K562 (cell line): ENCODE measurements around the gene LBP. TPM values are rescaled to one million over a fixed set of nuclear protein-coding genes. Genes with fewer than 3 reads are reported as not detected.

Experiments used
- ATAC-seq: fragments of 200-7000 bp; cut with Tn5 transposase; 3 replicates; pipeline ENCODE4 v1.9.1; 2020; ENCODE audit warnings: moderate library complexity
- BruUV-seq: library from RNA; stranded (reverse); fragments of 400-500 nt; replicated peaks from 2 replicates; lab custom pipeline; 2021; lab: Mats Ljungman, UMichigan
- CTCF ChIA-PET: fragments of 300-600 bp; formaldehyde crosslinking; extraction: SDS; loops from one replicate; lab custom pipeline; 2021; ENCODE audit warnings: low intra/inter-chr PET ratio; lab: Yijun Ruan, JAX
- POLR2A ChIA-PET: fragments of 300-600, 350-650 bp; sonication (Branson Sonifier 250); formaldehyde crosslinking; extraction: SDS; loops from one replicate; lab custom pipeline; 2021; ENCODE audit warnings: antibody characterized with exemption, inconsistent platforms; lab: Yijun Ruan, JAX
- DNase-seq, 4 experiments: peaks; one replicate each; pipeline versions ENCODE4 v3.0.0 to v3.0.0-alpha.2; 2011 to 2018; ENCODE audit warnings: low spot score in 3 of 4, mixed read lengths in 3 of 4; ENCODE audit errors: extremely low read depth in 1 of 4
- FAIRE-seq: peaks from 2 replicates; lab custom pipeline; 2011; peaks lifted over from hg19 to GRCh38; lab: Jason Lieb, UNC
- H2AFZ ChIP-seq: 2 replicates; pipeline ENCODE4 v1.6.0; 2011; ENCODE audit warnings: low read depth, low read length, control low read depth, inconsistent platforms
- H3K27ac ChIP-seq: fragments of 200-600 bp; 3 replicates; pipeline ENCODE4 v1.8.0; 2011; ENCODE audit warnings: low read depth, mild to moderate bottlenecking, control low read depth, inconsistent platforms, low read length, moderate library complexity, mixed read lengths; ENCODE audit errors: extremely low read depth
- H3K27me3 ChIP-seq, 2 experiments: fragments of 300-600 bp in 1 of 2; 2 replicates in 1 of 2; 3 replicates in 1 of 2; pipeline versions ENCODE4 v1.6.0 to v1.8.0; 2011; ENCODE audit warnings: inconsistent platforms in 2 of 2, low read length in 2 of 2, mild to moderate bottlenecking in 1 of 2, mixed read lengths in 1 of 2, moderate library complexity in 1 of 2; ENCODE audit not compliant: control insufficient read depth in 2 of 2, insufficient read depth in 2 of 2
- H3K36me3 ChIP-seq: fragments of 300-600 bp; 3 replicates; pipeline ENCODE4 v1.8.0; 2011; ENCODE audit warnings: mild to moderate bottlenecking, low read length, inconsistent platforms; ENCODE audit not compliant: control insufficient read depth, insufficient read depth
- H3K4me1 ChIP-seq, 2 experiments: fragments of 200-600 bp in 1 of 2; replicated peaks in 1 of 2; 2 replicates in 1 of 2; 3 replicates in 1 of 2; pipeline versions ENCODE4 v1.5.1 to v1.8.0; 2011; ENCODE audit warnings: inconsistent platforms in 2 of 2, low read length in 2 of 2, mild to moderate bottlenecking in 1 of 2, mixed read lengths in 1 of 2, moderate library complexity in 1 of 2; ENCODE audit not compliant: control insufficient read depth in 2 of 2, insufficient read depth in 2 of 2
- H3K4me2 ChIP-seq: 2 replicates; pipeline ENCODE4 v1.6.1; 2011; ENCODE audit warnings: low read length, control low read depth, inconsistent platforms, mixed read lengths; ENCODE audit not compliant: insufficient read depth
- H3K4me3 ChIP-seq: fragments of 200-600 bp; sonication (generic), shearing (Covaris generic); 2 replicates; pipeline ENCODE4 v1.5.1; 2016; ENCODE audit warnings: control low read depth, inconsistent platforms
- H3K79me2 ChIP-seq: fragments of 200-600 bp; 3 replicates; pipeline ENCODE4 v1.8.0; 2011; ENCODE audit warnings: low read length, inconsistent platforms; ENCODE audit not compliant: control insufficient read depth, insufficient read depth
- H3K9ac ChIP-seq, 2 experiments: 2 replicates each; pipeline versions ENCODE4 v1.6.0 to v1.6.1; 2011; ENCODE audit warnings: low read depth in 2 of 2, low read length in 2 of 2, control low read depth in 1 of 2, inconsistent platforms in 1 of 2, mild to moderate bottlenecking in 1 of 2, mixed read lengths in 1 of 2; ENCODE audit not compliant: insufficient read depth in 1 of 2
- H3K9me1 ChIP-seq: one replicate; pipeline ENCODE4 v1.6.0; 2011; ENCODE audit warnings: inconsistent platforms, mild to moderate bottlenecking, low read length, moderate library complexity; ENCODE audit not compliant: control insufficient read depth, insufficient read depth
- H3K9me3 ChIP-seq: replicated peaks from 2 replicates; pipeline ENCODE4 v1.5.1; 2011; ENCODE audit warnings: low read depth, low read length, inconsistent platforms; ENCODE audit not compliant: control insufficient read depth, insufficient read depth
- H4K20me1 ChIP-seq: replicated peaks from 2 replicates; pipeline ENCODE4 v1.6.1; 2011; ENCODE audit warnings: low read length, inconsistent platforms, mixed read lengths; ENCODE audit not compliant: control insufficient read depth, insufficient read depth
- ESRRA ChIP-seq: fragments of 450-650 bp; IDR thresholded peaks from 2 replicates; pipeline ENCODE4 v1.6.1; 2014; ENCODE audit warnings: low read depth, mild to moderate bottlenecking, moderate library complexity, borderline replicate concordance
- MECOM ChIP-seq: fragments of 250-450 bp; sonication (Bioruptor Pico); IDR thresholded peaks from 2 replicates; pipeline ENCODE4 v1.8.0; 2022; ENCODE audit warnings: inconsistent platforms
- MEIS2 ChIP-seq: fragments of 450-650 bp; IDR thresholded peaks from 2 replicates; pipeline ENCODE4 v1.6.1; 2014; ENCODE audit warnings: mild to moderate bottlenecking; ENCODE audit not compliant: partially characterized antibody
- NRF1 ChIP-seq, 2 experiments: fragments of 450-650 bp; IDR thresholded peaks in 1 of 2; conservative IDR thresholded peaks in 1 of 2; 2 replicates each; pipeline ENCODE4 v1.6.1; 2014; ENCODE audit warnings: mild to moderate bottlenecking in 2 of 2
- WGBS: fragments of 100-300 bp; shearing (Covaris generic); methylation state at CpG from one replicate; pipeline ENCODE4 v1.1.6; 2016; ENCODE audit warnings: low coverage, mixed read lengths; ENCODE audit not compliant: insufficient coverage; ENCODE audit errors: missing lambda C conversion rate; 5-methylcytosine and 5-hydroxymethylcytosine counted together
- in situ Hi-C: fragments of 300-500 bp; cut with MboI; formaldehyde crosslinking; loops from 4 replicates; pipeline ENCODE4 v1.15.0; 2018; ENCODE audit warnings: inconsistent platforms, mixed read lengths
- intact Hi-C: fragments of 100-400 bp; cut with micrococcal nuclease; formaldehyde crosslinking; loops from 2 replicates; pipeline ENCODE4 v1.14.2; 2022
- polyA plus RNA-seq, 8 experiments: library from polyadenylated mRNA; depleted of rRNA in 4 of 8; stranded (reverse) in 5 of 8; unstranded in 3 of 8; fragments of >200 nt; fragmentation: Nextera tagmentation in 2 of 8; fragmentation: Illumina TruSeq in 1 of 8; extraction: Ambion mirVana in 2 of 8; extraction: Trizol in 1 of 8; gene quantifications; 2 replicates each; pipeline versions ENCODE4 v1.2.1 to v1.2.3, GENCODE V29; 2011 to 2014; ENCODE audit warnings: inconsistent platforms in 1 of 8, missing spikeins in 1 of 8
- total RNA-seq, 7 experiments: library from RNA; depleted of rRNA in 6 of 7; stranded (reverse); fragments of >200 nt in 6 of 7; fragmentation: Illumina TruSeq in 2 of 7; extraction: Trizol in 2 of 7; gene quantifications; 2 replicates each; pipeline versions ENCODE4 v1.2.1 to v1.2.3, GENCODE V29; 2011 to 2021; ENCODE audit warnings: low replicate concordance in 1 of 7
- TF ChIP-seq, protein P1 (sequence below): IDR thresholded peaks from 2 replicates; pipeline ENCODE4 v1.6.1; 2011; ENCODE audit warnings: borderline replicate concordance, low read depth, mild to moderate bottlenecking, moderate library complexity, low read length; ENCODE audit not compliant: insufficient read depth, poor library complexity, severe bottlenecking
- TF ChIP-seq, protein P2 (sequence below): fragments of 450-650 bp; IDR thresholded peaks from 2 replicates; pipeline ENCODE4 v1.6.1; 2016; ENCODE audit warnings: low read depth

The LBP gene
- total and polyA plus RNA-seq, 9 of the 15 experiments (the other 6 are each of a cell fraction or from before 2014, with no cell fraction given) = 0.06 to 0.31 (median 0.09) TPM; not detected in 3

DNA sequence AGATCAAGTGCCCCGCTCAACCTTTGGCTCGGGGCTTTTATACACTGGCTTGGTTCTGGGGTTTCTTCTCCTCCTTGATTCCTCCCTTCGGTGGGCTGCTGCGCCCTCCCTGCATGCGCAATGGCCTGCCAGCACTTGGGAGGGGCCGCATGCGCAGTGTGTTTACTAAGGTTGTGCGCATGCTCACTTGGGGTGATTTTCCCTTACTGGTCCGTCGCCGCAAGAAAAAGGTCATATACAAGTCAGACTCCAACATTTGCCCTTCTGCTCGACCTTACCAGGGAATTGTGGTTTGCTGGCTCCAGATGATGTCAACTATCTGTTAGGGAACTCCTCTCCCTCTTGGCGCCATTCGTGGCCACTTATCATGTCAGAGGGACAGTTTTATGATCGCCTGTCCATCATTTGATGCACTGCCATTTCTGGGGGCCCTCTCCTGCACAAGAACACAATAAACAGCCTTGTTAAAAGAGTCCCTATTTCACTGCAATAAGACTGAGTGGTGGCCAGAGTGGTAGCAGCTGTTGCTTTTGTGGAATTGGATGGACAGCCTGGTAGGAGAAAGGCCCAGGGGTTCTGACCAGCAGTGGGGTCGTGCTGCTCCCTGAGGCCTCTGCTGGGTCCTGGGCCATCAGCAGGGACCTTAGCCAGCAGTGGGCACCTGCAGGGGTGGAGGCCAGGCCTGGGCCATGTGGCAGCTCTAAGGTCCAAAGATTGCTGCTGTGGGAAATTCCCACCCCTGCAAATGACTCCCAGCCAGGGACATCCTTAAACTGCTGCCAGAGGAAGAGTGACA, 2.8 kb upstream of the LBP start:
- no peaks in the 10 kb centered on the region for H3K36me3 ChIP-seq
- H3K4me3 ChIP-seq = no peak overlapping the region
- H3K79me2 ChIP-seq = no peaks in the 10 kb centered on the region
- 17% methylated on average over 16 of the region's 16 CpGs for WGBS
- H2AFZ ChIP-seq = peak overlapping the region; percentile 90
- BruUV-seq = no TSS peak
- ATAC-seq (peak; percentile 84), FAIRE-seq (peak; percentile 93), DNase-seq (peak; percentile 55 to 85 (median 60))
- ChIA-PET POLR2A (no interaction called here), CTCF (interaction anchor here (0.6 kb wide), 1 partner anchor 370 kb away, joined by 3 read pairs; no protein-coding TSS in a partner anchor)
- 0 out of 2 replicates have a peak, but pooled peaks cover 3% of the 10 kb centered on the region for H3K9me3 ChIP-seq
- H4K20me1 ChIP-seq = no peaks in the 10 kb centered on the region
- H3K4me1 ChIP-seq = peaks cover 20 to 25% of the 10 kb centered on the region in 2 experiments
- H3K9ac ChIP-seq = peak overlapping the region in 1 of 2 experiments; percentile 41; a peak in 2 of 4 replicates
- H3K27me3 ChIP-seq = no peaks in the 10 kb centered on the region; a peak in 1 of 5 replicates
- in situ Hi-C loops (loop anchor here (5.0 kb wide), 1 partner anchor 69 kb away; no protein-coding TSS in a partner anchor), intact Hi-C loops (no loop called here)
- H3K27ac ChIP-seq = peak overlapping the region; percentile 71
- H3K9me1 ChIP-seq = no peaks in the 10 kb centered on the region
- peak overlapping the region; percentile 64 for H3K4me2 ChIP-seq
- TF ChIP-seq, protein P1, sequence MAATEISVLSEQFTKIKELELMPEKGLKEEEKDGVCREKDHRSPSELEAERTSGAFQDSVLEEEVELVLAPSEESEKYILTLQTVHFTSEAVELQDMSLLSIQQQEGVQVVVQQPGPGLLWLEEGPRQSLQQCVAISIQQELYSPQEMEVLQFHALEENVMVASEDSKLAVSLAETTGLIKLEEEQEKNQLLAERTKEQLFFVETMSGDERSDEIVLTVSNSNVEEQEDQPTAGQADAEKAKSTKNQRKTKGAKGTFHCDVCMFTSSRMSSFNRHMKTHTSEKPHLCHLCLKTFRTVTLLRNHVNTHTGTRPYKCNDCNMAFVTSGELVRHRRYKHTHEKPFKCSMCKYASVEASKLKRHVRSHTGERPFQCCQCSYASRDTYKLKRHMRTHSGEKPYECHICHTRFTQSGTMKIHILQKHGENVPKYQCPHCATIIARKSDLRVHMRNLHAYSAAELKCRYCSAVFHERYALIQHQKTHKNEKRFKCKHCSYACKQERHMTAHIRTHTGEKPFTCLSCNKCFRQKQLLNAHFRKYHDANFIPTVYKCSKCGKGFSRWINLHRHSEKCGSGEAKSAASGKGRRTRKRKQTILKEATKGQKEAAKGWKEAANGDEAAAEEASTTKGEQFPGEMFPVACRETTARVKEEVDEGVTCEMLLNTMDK = no peak
- TF ChIP-seq MECOM (CRISPR knock-in tag) = peak; percentile 29; the same call in 1 of the 2 replicates
- TF ChIP-seq ESRRA = peak; percentile 94
- TF ChIP-seq NRF1 (conservative IDR thresholded peaks at IDR 0.05 in 1 of 2, IDR thresholded peaks at IDR 0.05 in 1 of 2) = peak; percentile 94 to 95
- TF ChIP-seq, protein P2, sequence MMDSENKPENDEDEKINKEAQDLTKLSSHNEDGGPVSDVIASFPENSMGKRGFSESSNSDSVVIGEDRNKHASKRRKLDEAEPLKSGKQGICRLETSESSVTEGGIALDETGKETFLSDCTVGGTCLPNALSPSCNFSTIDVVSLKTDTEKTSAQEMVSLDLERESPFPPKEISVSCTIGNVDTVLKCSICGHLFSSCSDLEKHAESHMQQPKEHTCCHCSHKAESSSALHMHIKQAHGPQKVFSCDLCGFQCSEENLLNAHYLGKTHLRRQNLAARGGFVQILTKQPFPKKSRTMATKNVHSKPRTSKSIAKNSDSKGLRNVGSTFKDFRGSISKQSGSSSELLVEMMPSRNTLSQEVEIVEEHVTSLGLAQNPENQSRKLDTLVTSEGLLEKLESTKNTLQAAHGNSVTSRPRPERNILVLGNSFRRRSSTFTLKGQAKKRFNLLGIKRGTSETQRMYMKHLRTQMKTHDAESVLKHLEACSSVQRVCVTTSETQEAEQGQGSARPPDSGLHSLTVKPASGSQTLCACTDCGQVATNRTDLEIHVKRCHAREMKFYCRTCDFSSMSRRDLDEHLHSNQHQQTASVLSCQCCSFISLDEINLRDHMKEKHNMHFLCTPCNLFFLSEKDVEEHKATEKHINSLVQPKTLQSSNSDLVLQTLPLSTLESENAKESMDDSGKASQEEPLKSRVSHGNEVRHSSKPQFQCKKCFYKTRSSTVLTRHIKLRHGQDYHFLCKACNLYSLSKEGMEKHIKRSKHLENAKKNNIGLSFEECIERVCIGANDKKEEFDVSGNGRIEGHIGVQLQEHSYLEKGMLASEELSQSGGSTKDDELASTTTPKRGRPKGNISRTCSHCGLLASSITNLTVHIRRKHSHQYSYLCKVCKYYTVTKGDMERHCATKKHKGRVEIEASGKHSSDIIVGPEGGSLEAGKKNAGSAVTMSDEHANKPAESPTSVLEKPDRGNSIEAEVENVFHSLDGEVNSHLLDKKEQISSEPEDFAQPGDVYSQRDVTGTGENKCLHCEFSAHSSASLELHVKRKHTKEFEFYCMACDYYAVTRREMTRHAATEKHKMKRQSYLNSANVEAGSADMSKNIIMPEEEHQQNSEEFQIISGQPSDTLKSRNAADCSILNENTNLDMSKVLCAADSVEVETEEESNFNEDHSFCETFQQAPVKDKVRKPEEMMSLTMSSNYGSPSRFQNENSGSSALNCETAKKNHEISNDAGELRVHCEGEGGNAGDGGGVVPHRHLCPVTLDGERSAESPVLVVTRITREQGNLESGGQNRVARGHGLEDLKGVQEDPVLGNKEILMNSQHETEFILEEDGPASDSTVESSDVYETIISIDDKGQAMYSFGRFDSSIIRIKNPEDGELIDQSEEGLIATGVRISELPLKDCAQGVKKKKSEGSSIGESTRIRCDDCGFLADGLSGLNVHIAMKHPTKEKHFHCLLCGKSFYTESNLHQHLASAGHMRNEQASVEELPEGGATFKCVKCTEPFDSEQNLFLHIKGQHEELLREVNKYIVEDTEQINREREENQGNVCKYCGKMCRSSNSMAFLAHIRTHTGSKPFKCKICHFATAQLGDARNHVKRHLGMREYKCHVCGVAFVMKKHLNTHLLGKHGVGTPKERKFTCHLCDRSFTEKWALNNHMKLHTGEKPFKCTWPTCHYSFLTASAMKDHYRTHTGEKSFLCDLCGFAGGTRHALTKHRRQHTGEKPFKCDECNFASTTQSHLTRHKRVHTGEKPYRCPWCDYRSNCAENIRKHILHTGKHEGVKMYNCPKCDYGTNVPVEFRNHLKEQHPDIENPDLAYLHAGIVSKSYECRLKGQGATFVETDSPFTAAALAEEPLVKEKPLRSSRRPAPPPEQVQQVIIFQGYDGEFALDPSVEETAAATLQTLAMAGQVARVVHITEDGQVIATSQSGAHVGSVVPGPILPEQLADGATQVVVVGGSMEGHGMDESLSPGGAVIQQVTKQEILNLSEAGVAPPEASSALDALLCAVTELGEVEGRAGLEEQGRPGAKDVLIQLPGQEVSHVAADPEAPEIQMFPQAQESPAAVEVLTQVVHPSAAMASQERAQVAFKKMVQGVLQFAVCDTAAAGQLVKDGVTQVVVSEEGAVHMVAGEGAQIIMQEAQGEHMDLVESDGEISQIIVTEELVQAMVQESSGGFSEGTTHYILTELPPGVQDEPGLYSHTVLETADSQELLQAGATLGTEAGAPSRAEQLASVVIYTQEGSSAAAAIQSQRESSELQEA = no peak
- TF ChIP-seq MEIS2 = peak; percentile 94
